GM10248 (cell line): ENCODE results near the gene FCGR3B.
"Not testable (repeated sequence)": the region's sequence is repeated elsewhere in the genome, so short reads cannot be mapped to it uniquely, and the experiment has no call there.

Experiments used
- CTCF ChIA-PET: fragments of 300-600 bp; sonication (Branson Sonifier 250); formaldehyde crosslinking; extraction: SDS; loops from one replicate; lab custom pipeline; 2021; ENCODE audit warnings: antibody characterized with exemption; lab: Yijun Ruan, JAX
- POLR2A ChIA-PET: fragments of 350-650 bp; sonication (Branson Sonifier 250); formaldehyde crosslinking; extraction: SDS; loops from one replicate; lab custom pipeline; 2020; ENCODE audit warnings: antibody characterized with exemption; lab: Yijun Ruan, JAX
- DNase-seq: peaks from one replicate; pipeline ENCODE4 v3.0.0; 2012; ENCODE audit errors: extremely low spot score
- TF ChIP-seq, protein P1 (sequence below): IDR thresholded peaks from 2 replicates; pipeline ENCODE4 v1.5.1; 2012; ENCODE audit warnings: mild to moderate bottlenecking, low read depth; ENCODE audit errors: extremely low read depth, missing control alignments, control extremely low read depth

The FCGR3B gene

DNA sequence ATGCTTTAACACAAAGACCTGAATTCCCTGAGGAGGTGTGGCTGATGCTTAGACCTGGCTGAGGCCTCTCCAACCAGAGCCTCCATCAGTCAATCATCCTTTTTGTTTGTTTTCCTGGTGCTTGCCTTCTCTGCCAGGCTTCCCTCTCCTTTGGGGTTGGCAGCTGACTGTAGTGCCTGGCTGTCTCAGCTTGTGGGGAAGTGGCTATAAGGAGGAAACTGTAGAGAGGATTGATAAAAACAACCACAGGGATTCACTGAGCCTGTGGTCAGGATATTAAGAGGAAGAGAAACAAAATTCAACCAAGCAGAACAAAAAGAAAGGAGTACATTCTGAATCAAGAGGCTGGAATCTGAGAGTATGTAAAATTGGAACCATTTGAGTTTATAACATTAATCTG lies 27.5 kb upstream of the FCGR3B start:
- DNase-seq, CTCF ChIA-PET, POLR2A ChIA-PET: not testable (repeated sequence)

DNA sequence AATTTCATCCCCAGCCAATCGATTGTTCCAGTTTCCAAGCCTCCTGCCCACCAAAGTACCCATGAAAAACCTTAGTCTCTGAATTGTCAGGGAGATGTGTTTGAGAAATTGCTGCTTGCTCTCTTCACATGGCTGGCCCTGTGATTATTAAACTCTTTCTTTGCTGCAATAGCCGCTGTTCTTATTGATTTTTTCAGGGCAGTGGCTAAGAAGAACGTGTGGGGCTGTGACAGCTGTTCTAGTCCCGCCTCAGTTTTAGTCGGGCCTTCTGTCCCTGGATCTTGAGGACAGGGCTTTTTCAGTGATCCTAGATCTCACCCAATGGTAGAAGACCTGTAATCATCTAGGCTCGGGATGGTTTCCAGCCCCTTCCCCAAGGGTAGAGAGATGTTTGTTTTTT lies 23.0 kb upstream of the FCGR3B start:
- CTCF ChIA-PET, POLR2A ChIA-PET, DNase-seq: not testable (repeated sequence)

GRCh38 chr1:161653541-161653940 lies 22.6 kb upstream of the FCGR3B start:
- DNase-seq, POLR2A ChIA-PET, CTCF ChIA-PET: not testable (repeated sequence)

DNA sequence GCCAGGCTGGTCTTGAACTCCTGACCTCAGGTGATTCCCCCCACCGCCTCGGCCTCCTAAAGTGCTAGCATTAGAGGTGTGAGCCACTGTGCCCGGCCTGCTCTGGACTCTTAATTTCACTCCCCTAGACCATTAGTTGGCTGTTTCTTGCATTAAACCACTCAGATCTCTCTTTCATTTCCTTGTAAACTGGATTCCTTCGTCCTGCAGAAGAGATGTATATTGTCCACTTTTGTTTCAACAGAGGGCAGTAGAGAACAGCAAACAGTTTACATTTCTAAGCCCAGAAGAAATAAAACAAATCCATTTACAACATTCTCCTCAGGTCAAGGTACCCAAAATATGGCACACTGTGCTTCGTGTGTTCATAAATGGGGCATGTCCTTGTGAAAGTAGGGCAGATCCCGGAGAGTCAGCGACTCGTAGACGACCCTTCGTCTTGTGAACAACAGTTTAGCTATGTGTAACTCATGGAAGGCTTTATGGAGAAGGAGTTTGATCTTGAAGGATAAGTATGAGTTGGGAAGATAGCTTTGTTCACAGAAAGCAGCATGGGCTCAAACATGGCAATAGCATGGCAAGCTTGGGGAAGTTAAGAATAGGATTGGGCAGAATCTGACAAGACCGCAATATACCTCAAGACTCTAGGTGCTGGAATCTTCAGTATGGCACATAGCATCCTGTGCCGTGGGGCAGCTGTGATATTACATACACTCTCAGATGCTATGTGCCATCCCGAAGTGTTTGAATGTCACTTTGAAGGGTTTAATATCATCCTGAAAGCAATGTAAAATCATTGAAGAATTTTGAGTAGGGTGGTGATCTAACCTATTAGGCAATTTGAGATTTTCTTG lies 16.8 kb upstream of the FCGR3B start:
- TF ChIP-seq, protein P1, sequence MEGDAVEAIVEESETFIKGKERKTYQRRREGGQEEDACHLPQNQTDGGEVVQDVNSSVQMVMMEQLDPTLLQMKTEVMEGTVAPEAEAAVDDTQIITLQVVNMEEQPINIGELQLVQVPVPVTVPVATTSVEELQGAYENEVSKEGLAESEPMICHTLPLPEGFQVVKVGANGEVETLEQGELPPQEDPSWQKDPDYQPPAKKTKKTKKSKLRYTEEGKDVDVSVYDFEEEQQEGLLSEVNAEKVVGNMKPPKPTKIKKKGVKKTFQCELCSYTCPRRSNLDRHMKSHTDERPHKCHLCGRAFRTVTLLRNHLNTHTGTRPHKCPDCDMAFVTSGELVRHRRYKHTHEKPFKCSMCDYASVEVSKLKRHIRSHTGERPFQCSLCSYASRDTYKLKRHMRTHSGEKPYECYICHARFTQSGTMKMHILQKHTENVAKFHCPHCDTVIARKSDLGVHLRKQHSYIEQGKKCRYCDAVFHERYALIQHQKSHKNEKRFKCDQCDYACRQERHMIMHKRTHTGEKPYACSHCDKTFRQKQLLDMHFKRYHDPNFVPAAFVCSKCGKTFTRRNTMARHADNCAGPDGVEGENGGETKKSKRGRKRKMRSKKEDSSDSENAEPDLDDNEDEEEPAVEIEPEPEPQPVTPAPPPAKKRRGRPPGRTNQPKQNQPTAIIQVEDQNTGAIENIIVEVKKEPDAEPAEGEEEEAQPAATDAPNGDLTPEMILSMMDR: peak; percentile 32
- DNase-seq, POLR2A ChIA-PET: not testable (repeated sequence)
- CTCF ChIA-PET: interaction anchor here (0.6 to 0.8 kb wide), 9 partner anchors 10 to 95 kb away, joined by 3 to 6 read pairs (median 3); partner anchors contain the start of gene FCRLA

GRCh38 chr1:161644855-161645254 lies 13.9 kb upstream of the FCGR3B start:
- DNase-seq, POLR2A ChIA-PET, CTCF ChIA-PET: not testable (repeated sequence)

DNA sequence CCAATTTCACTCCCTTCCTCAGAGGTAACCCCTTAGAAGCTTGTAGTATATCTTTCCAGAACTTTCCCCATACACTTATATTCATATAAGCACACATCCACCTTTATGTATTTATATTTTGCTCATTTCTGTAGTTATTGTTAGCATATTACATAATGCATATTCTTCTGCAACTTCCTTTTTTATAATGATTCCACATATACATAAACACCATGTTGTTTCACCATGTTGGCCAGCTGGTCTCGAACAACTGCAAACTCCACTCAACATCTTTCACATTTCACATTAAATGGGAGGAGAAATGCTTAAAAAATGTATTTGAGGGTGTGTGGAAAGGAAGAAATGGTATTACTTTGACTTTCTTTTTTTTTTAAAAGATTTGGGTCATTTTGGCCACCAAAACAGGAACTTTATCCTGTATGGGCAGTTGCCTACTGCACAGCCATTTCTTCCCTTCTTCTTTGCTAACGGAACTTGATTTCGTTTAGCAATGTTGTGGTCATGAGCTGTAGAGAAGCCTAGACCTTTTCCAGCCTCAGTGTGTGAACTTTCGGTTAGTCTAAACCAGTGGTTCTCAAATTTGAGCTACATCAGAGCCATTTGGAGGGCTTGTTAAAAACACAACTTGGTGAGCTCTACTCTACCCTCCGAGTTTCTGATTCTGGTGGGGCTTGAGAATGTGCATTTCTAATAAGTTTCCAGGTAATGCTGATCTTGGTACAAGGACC lies 12.7 kb upstream of the FCGR3B start:
- POLR2A ChIA-PET, CTCF ChIA-PET, DNase-seq: not testable (repeated sequence)

- CTCF ChIA-PET, POLR2A ChIA-PET, DNase-seq: not testable (repeated sequence)
- TF ChIP-seq, protein P1: peak; percentile 24
Observed at GRCh38 chr1:161642697-161643096, 11.7 kb upstream of the FCGR3B start.

DNA sequence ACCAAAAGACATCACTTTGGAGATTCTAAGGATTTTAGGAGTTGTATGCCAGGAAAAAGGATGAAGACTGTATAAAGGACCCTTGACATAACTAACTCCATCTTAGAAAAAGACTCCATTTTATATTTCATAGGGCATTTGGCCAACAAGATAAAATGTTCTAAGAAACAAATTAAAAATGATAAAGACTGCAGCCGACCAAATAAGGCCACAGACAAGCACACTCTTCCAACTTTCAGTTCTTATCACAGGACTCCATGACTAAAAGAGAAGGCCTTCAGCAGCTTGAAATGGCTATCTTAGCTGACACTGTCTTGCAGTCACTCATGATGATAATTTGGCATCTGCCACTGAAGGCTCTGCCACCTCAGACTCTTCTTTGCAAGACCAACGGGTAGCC lies 8.2 kb upstream of the FCGR3B start:
- DNase-seq, CTCF ChIA-PET, POLR2A ChIA-PET: not testable (repeated sequence)

DNA sequence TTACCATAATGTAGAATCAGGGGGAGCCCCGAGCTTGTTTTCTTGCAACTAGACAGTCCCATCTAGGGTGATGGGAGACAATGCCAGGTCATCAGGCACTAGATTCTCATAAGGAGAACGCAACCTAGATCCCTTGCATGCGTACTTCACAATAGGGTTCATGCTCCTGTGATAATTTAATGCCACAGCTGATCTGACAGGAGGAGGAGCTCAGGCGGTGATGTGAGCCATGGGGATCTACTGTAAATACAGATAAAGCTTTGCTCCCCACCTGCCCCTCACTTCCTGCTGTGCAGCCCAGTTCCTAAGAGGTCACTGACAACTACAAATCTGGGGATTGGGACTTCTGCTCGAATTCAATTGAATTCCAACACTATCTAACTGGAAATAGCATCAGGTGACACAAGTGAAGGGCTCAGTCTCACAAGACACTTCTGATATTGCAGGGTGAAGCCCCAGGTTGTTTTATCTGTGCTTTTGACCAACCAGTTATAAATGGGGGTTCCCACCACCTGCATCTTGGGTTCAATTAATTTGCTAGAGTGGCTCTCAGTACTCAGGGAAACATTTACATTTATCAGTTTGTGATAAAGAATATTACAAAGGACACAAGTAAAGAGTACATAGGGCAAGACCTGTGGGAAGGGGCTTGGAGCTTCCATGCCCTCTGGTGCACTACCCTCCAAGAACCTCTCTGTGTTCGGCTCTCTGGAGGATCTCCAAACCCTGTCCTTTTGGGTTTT lies 7.4 kb upstream of the FCGR3B start:
- DNase-seq, POLR2A ChIA-PET, CTCF ChIA-PET: not testable (repeated sequence)

GRCh38 chr1:161636976-161637375 lies 6.0 kb upstream of the FCGR3B start:
- DNase-seq, POLR2A ChIA-PET: not testable (repeated sequence)
- CTCF ChIA-PET: interaction anchor here (1.1 kb wide), 1 partner anchor 11 kb away, joined by 3 read pairs; no protein-coding TSS in a partner anchor

GRCh38 chr1:161636189-161636782 lies 5.3 kb upstream of the FCGR3B start:
- CTCF ChIA-PET, DNase-seq, POLR2A ChIA-PET: not testable (repeated sequence)

- DNase-seq, CTCF ChIA-PET, POLR2A ChIA-PET: not testable (repeated sequence)
Observed at GRCh38 chr1:161634993-161635392, 4.0 kb upstream of the FCGR3B start.

DNA sequence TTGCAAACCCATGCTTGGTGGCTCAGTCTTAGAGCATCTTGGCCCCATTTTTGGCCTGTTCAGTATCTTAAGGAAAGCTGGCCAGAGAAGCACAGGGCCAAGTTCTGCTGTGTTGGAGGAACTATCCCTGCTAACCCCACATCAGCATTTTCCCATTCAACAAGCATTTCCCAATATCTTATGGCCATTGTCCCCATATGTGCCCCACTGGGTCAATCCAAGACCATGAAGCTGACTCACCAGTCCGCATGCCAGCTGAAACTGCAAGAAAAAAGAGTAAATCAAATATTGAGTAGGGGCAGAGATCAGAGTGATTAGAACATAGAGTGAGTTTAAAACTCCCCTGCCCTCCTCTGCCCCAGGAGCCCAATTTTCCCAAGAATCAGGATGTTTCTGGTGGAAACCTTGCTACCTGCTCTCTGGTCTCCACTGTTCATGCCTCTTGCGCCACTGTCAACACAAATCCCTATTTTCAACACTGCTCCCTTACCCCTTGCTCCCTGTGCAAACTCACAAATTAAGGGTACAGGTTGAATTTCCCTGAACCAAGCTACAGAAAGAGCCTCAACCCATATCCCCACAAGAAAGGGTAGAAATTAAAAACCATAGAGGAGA lies 741 bp downstream of the FCGR3B start:
- DNase-seq, POLR2A ChIA-PET, CTCF ChIA-PET: not testable (repeated sequence)

- POLR2A ChIA-PET, DNase-seq, CTCF ChIA-PET: not testable (repeated sequence)
Observed at GRCh38 chr1:161626445-161627146, 4.4 kb downstream of the FCGR3B start.
